Muscle layer of duodenum (tissue), 2 donors: ENCODE data around the gene FAM120A.

Source experiments
- H3K27ac ChIP-seq: one replicate; pipeline ENCODE4 v1.7.0; 2013; ENCODE audit warnings: mild to moderate bottlenecking, low read length
- H3K27me3 ChIP-seq: one replicate; pipeline ENCODE4 v1.7.0; 2013; ENCODE audit warnings: low read depth, mild to moderate bottlenecking, control low read depth, low read length
- H3K36me3 ChIP-seq, 2 donors: one replicate each; pipeline ENCODE4 v1.7.0; 2013; ENCODE audit warnings: low read length in 2 of 2, control low read depth in 1 of 2, mild to moderate bottlenecking in 1 of 2; ENCODE audit not compliant: insufficient read depth in 2 of 2, control insufficient read depth in 1 of 2
- H3K4me1 ChIP-seq, 2 donors: one replicate each; pipeline ENCODE4 v1.7.0; 2013; ENCODE audit warnings: low read length in 2 of 2, mild to moderate bottlenecking in 2 of 2, control low read depth in 1 of 2, moderate library complexity in 1 of 2; ENCODE audit not compliant: insufficient read depth in 2 of 2, control insufficient read depth in 1 of 2
- H3K4me3 ChIP-seq, 2 donors: one replicate each; pipeline ENCODE4 v1.7.0; 2013; ENCODE audit warnings: low read length in 2 of 2, low read depth in 1 of 2, mild to moderate bottlenecking in 1 of 2
- H3K9me3 ChIP-seq, 2 donors: one replicate each; pipeline ENCODE4 v1.7.0; 2013; ENCODE audit warnings: low read length in 2 of 2, control low read depth in 1 of 2, mild to moderate bottlenecking in 1 of 2; ENCODE audit not compliant: control insufficient read depth in 1 of 2
- donor health status: healthy.

FAM120A gene

GRCh38 chr9:93613174-93613573, 161.7 kb downstream of the FAM120A start:
- no peak overlapping the region for H3K4me3 ChIP-seq
- H3K27me3 ChIP-seq, result no peaks in the 10 kb centered on the region
- no peak overlapping the region for H3K27ac ChIP-seq
- no peaks in the 10 kb centered on the region for H3K36me3 ChIP-seq
- H3K9me3 ChIP-seq, result peaks cover 3 to 16% of the 10 kb centered on the region in 2 donors
- H3K4me1 ChIP-seq, result peaks cover 0 to 25% of the 10 kb centered on the region in 2 donors

- peaks cover 0 to 25% of the 10 kb centered on the region in 2 donors for H3K4me1 ChIP-seq
- H3K9me3 ChIP-seq, result peaks cover 3 to 16% of the 10 kb centered on the region in 2 donors
- no peak overlapping the region for H3K4me3 ChIP-seq
- no peak overlapping the region for H3K27ac ChIP-seq
- no peaks in the 10 kb centered on the region for H3K27me3 ChIP-seq
- no peaks in the 10 kb centered on the region for H3K36me3 ChIP-seq
Measured at GRCh38 chr9:93613791-93614190, 162.3 kb downstream of the FAM120A start.

- Histone ChIP-seq H3K4me3 (no peak overlapping the region), H3K9me3 (peaks cover 0 to 7% of the 10 kb centered on the region in 2 donors), H3K4me1 (peaks cover 0 to 25% of the 10 kb centered on the region in 2 donors), H3K36me3 (no peaks in the 10 kb centered on the region), H3K27me3 (no peaks in the 10 kb centered on the region), H3K27ac (no peak overlapping the region)
Measured at GRCh38 chr9:93614830-93615468, 163.5 kb downstream of the FAM120A start.
